ENCODE data around the gene KCNQ5. TPM values are rescaled to one million over a fixed set of nuclear protein-coding genes. Genes with fewer than 3 reads are reported as not detected.
A peak's percentile ranks its signal among the peaks of the same experiment; 100 is the strongest.

Gene KCNQ5
- polyA plus RNA-seq, 1 donor (not counting 4 experiments of a cell fraction or from before 2014, with no cell fraction given), result 3.4 TPM

- no peaks in the 10 kb centered on the region for H4K20me1 ChIP-seq (ENCODE audit: control insufficient read depth, extremely low read depth, insufficient read depth, low read length)
- peak overlapping the region; percentile 63 for H3K4me2 ChIP-seq (ENCODE audit: control insufficient read depth, extremely low read depth, insufficient read depth, low read depth, low read length)
- H3K36me3 ChIP-seq (ENCODE audit: control insufficient read depth in 2 of 2, extremely low read depth in 1 of 2, insufficient read depth in 2 of 2, low read length in 2 of 2), result no peaks in the 10 kb centered on the region
- peak overlapping the region; percentile 25 for H3K27ac ChIP-seq (ENCODE audit: control insufficient read depth, insufficient read depth, low read length)
- no peak overlapping the region for H3K9ac ChIP-seq (ENCODE audit: control insufficient read depth, extremely low read depth, insufficient read depth, low read length)
- TF ChIP-seq EZH2 (IDR thresholded peaks at IDR 0.05; ENCODE audit: low read length) (no peak), CTCF (optimal IDR thresholded peaks at IDR 0.05 in 1 of 3, IDR thresholded peaks at IDR 0.05 in 1 of 3, conservative IDR thresholded peaks at IDR 0.05 in 1 of 3; ENCODE audit: extremely low read depth in 1 of 3, insufficient read depth in 2 of 3, low read length in 3 of 3) (no peak)
- H3K4me1 ChIP-seq (ENCODE audit: control insufficient read depth, extremely low read depth, insufficient read depth, low read length), result peaks cover 26% of the 10 kb centered on the region
- DNase-seq (ENCODE audit: low read depth, low spot score), result no peak
- FAIRE-seq, result peak; percentile 98
- dilution Hi-C loops (cut with MboI; ENCODE audit: extremely low pct_ligation_motif_present, low sequenced_read_pairs), result no loop called here
- no peaks in the 10 kb centered on the region for H3K9me1 ChIP-seq (ENCODE audit: control insufficient read depth, extremely low read depth, insufficient read depth, low read length)
- H3K9me3 ChIP-seq (ENCODE audit: control insufficient read depth, low read depth, low read length), result no peaks in the 10 kb centered on the region
- H3K27me3 ChIP-seq (ENCODE audit: control insufficient read depth, extremely low read depth, insufficient read depth, low read length), result no peaks in the 10 kb centered on the region
- no peak overlapping the region for H2AFZ ChIP-seq (ENCODE audit: control insufficient read depth, low read length)
- no peak overlapping the region for H3K4me3 ChIP-seq (ENCODE audit: control insufficient read depth in 2 of 3, extremely low read depth in 1 of 3, insufficient read depth in 2 of 3, low read depth in 1 of 3, low read length in 3 of 3)
- H3K79me2 ChIP-seq (ENCODE audit: control insufficient read depth, insufficient read depth, low read length), result no peaks in the 10 kb centered on the region
Observed at GRCh38 chr6:72746276-72746675, 124.4 kb downstream of the KCNQ5 start.

- dilution Hi-C loops (cut with MboI; ENCODE audit: extremely low pct_ligation_motif_present, low sequenced_read_pairs), result no loop called here
- Histone ChIP-seq H3K9ac (ENCODE audit: control insufficient read depth, extremely low read depth, insufficient read depth, low read length) (peak overlapping the region; percentile 24), H3K4me3 (ENCODE audit: control insufficient read depth in 2 of 3, extremely low read depth in 1 of 3, insufficient read depth in 2 of 3, low read depth in 1 of 3, low read length in 3 of 3) (no peak overlapping the region), H3K4me1 (ENCODE audit: control insufficient read depth, extremely low read depth, insufficient read depth, low read length) (peaks cover 26% of the 10 kb centered on the region), H2AFZ (ENCODE audit: control insufficient read depth, low read length) (no peak overlapping the region), H3K4me2 (ENCODE audit: control insufficient read depth, extremely low read depth, insufficient read depth, low read depth, low read length) (peak overlapping the region; percentile 48), H3K36me3 (ENCODE audit: control insufficient read depth in 2 of 2, extremely low read depth in 1 of 2, insufficient read depth in 2 of 2, low read length in 2 of 2) (no peaks in the 10 kb centered on the region), H4K20me1 (ENCODE audit: control insufficient read depth, extremely low read depth, insufficient read depth, low read length) (no peaks in the 10 kb centered on the region), H3K27ac (ENCODE audit: control insufficient read depth, insufficient read depth, low read length) (no peak overlapping the region), H3K9me1 (ENCODE audit: control insufficient read depth, extremely low read depth, insufficient read depth, low read length) (no peaks in the 10 kb centered on the region), H3K79me2 (ENCODE audit: control insufficient read depth, insufficient read depth, low read length) (no peaks in the 10 kb centered on the region), H3K27me3 (ENCODE audit: control insufficient read depth, extremely low read depth, insufficient read depth, low read length) (no peaks in the 10 kb centered on the region), H3K9me3 (ENCODE audit: control insufficient read depth, low read depth, low read length) (no peaks in the 10 kb centered on the region)
- TF ChIP-seq EZH2 (IDR thresholded peaks at IDR 0.05; ENCODE audit: low read length), result no peak
- TF ChIP-seq CTCF (optimal IDR thresholded peaks at IDR 0.05 in 1 of 3, IDR thresholded peaks at IDR 0.05 in 1 of 3, conservative IDR thresholded peaks at IDR 0.05 in 1 of 3; ENCODE audit: extremely low read depth in 1 of 3, insufficient read depth in 2 of 3, low read length in 3 of 3), result no peak
- DNase-seq (ENCODE audit: low read depth, low spot score) (peak; percentile 59), FAIRE-seq (peak; percentile 98)
Observed at GRCh38 chr6:72748759-72749158, 126.9 kb downstream of the KCNQ5 start.

Data from keratinocyte (primary cell).